Sigmoid colon (tissue), 4 donors: ENCODE data around the gene STK39.

Source experiments
- EP300 ChIP-seq, 4 donors: sonication (generic); formaldehyde crosslinking; IDR thresholded peaks; one replicate each; pipeline ENCODE4 v1.6.1; 2017; ENCODE audit warnings: antibody characterized with exemption in 4 of 4
- POLR2A ChIP-seq, 2 donors: fragments of 450-650 bp; IDR thresholded peaks; one replicate each; pipeline ENCODE4 v1.6.1; 2016; ENCODE audit warnings: antibody characterized with exemption in 2 of 2, mild to moderate bottlenecking in 2 of 2, moderate library complexity in 2 of 2
- POLR2AphosphoS5 ChIP-seq, 4 donors: sonication (generic); formaldehyde crosslinking; IDR thresholded peaks; one replicate each; pipeline ENCODE4 v1.6.1; 2017; ENCODE audit warnings: antibody characterized with exemption in 4 of 4
- TF ChIP-seq, protein P1 (sequence below), 4 experiments: fragments of 450-650 bp in 3 of 4; fragments of 200-600 bp in 1 of 4; IDR thresholded peaks; one replicate each; pipeline ENCODE4 v1.5.1; 2016 to 2019; ENCODE audit warnings: antibody characterized with exemption in 4 of 4, mild to moderate bottlenecking in 3 of 4, moderate library complexity in 2 of 4

DNA sequence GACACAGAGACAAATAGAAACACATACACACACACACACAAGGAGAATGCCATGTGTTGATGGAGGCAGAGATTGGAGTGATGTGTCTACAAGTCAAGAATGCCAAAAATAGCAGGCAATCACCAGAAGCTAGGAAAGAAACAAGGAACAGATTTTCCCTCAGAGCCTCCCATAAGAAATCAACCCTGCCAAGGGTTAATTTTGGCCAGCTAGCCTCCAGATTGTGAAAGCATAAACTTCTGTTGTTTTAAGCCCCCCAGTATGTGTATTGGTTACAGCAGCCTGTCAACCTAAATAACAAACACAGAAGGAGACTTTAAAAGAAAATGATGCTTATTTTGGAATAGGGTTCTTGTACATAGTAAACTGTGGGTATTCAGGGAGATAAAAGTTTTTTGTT, 5.6 kb upstream of the STK39 start:
- TF ChIP-seq, protein P1, sequence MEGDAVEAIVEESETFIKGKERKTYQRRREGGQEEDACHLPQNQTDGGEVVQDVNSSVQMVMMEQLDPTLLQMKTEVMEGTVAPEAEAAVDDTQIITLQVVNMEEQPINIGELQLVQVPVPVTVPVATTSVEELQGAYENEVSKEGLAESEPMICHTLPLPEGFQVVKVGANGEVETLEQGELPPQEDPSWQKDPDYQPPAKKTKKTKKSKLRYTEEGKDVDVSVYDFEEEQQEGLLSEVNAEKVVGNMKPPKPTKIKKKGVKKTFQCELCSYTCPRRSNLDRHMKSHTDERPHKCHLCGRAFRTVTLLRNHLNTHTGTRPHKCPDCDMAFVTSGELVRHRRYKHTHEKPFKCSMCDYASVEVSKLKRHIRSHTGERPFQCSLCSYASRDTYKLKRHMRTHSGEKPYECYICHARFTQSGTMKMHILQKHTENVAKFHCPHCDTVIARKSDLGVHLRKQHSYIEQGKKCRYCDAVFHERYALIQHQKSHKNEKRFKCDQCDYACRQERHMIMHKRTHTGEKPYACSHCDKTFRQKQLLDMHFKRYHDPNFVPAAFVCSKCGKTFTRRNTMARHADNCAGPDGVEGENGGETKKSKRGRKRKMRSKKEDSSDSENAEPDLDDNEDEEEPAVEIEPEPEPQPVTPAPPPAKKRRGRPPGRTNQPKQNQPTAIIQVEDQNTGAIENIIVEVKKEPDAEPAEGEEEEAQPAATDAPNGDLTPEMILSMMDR (IDR thresholded peaks at IDR 0.05) = no peak
- TF ChIP-seq POLR2A (IDR thresholded peaks at IDR 0.05) (no peak), POLR2AphosphoS5 (IDR thresholded peaks at IDR 0.05) (no peak), EP300 (IDR thresholded peaks at IDR 0.05) (no peak)
